ENCODE data around the gene KIAA1328.

KIAA1328 gene

GRCh38 chr18:37179384-37179783 is 350.5 kb downstream of the KIAA1328 start:
- Histone ChIP-seq H3K36me3 (ENCODE audit: insufficient read depth, low read length) (no peaks in the 10 kb centered on the region), H3K9me3 (ENCODE audit: control insufficient read depth, insufficient read depth, low read length) (no peaks in the 10 kb centered on the region), H3K4me1 (ENCODE audit: insufficient read depth, low read length) (peaks cover 23% of the 10 kb centered on the region), H3K9ac (ENCODE audit: low read depth, low read length) (no peak overlapping the region)

GRCh38 chr18:37180086-37180485 is 351.2 kb downstream of the KIAA1328 start:
- H3K9me3 ChIP-seq (ENCODE audit: control insufficient read depth, insufficient read depth, low read length) = no peaks in the 10 kb centered on the region
- H3K9ac ChIP-seq (ENCODE audit: low read depth, low read length) = no peak overlapping the region
- no peaks in the 10 kb centered on the region for H3K36me3 ChIP-seq (ENCODE audit: insufficient read depth, low read length)
- H3K4me1 ChIP-seq (ENCODE audit: insufficient read depth, low read length) = peaks cover 23% of the 10 kb centered on the region

- Histone ChIP-seq H3K9ac (ENCODE audit: low read depth, low read length) (no peak overlapping the region), H3K4me1 (ENCODE audit: insufficient read depth, low read length) (no peaks in the 10 kb centered on the region), H3K36me3 (ENCODE audit: insufficient read depth, low read length) (no peaks in the 10 kb centered on the region), H3K9me3 (ENCODE audit: control insufficient read depth, insufficient read depth, low read length) (no peaks in the 10 kb centered on the region)
These were observed 353.6 kb downstream of the KIAA1328 start for GRCh38 chr18:37182340-37183135.

GRCh38 chr18:37184209-37184868 is 355.4 kb downstream of the KIAA1328 start:
- no peaks in the 10 kb centered on the region for H3K36me3 ChIP-seq (ENCODE audit: insufficient read depth, low read length)
- H3K9ac ChIP-seq (ENCODE audit: low read depth, low read length) = no peak overlapping the region
- no peaks in the 10 kb centered on the region for H3K4me1 ChIP-seq (ENCODE audit: insufficient read depth, low read length)
- H3K9me3 ChIP-seq (ENCODE audit: control insufficient read depth, insufficient read depth, low read length) = no peaks in the 10 kb centered on the region

GRCh38 chr18:37188016-37188791 is 359.3 kb downstream of the KIAA1328 start:
- H3K9me3 ChIP-seq (ENCODE audit: control insufficient read depth, insufficient read depth, low read length) = no peaks in the 10 kb centered on the region
- H3K36me3 ChIP-seq (ENCODE audit: insufficient read depth, low read length) = no peaks in the 10 kb centered on the region
- no peaks in the 10 kb centered on the region for H3K4me1 ChIP-seq (ENCODE audit: insufficient read depth, low read length)
- H3K9ac ChIP-seq (ENCODE audit: low read depth, low read length) = no peak overlapping the region

GRCh38 chr18:37199741-37200140 is 370.8 kb downstream of the KIAA1328 start:
- no peaks in the 10 kb centered on the region for H3K36me3 ChIP-seq (ENCODE audit: insufficient read depth, low read length)
- H3K4me1 ChIP-seq (ENCODE audit: insufficient read depth, low read length) = no peaks in the 10 kb centered on the region
- H3K9ac ChIP-seq (ENCODE audit: low read depth, low read length) = no peak overlapping the region
- H3K9me3 ChIP-seq (ENCODE audit: control insufficient read depth, insufficient read depth, low read length) = no peaks in the 10 kb centered on the region; the same call in 1 of the 2 replicates

GRCh38 chr18:37207343-37207742 is 378.4 kb downstream of the KIAA1328 start:
- no peaks in the 10 kb centered on the region for H3K4me1 ChIP-seq (ENCODE audit: insufficient read depth, low read length)
- H3K9me3 ChIP-seq (ENCODE audit: control insufficient read depth, insufficient read depth, low read length) = no peaks in the 10 kb centered on the region; the same call in 1 of the 2 replicates
- H3K9ac ChIP-seq (ENCODE audit: low read depth, low read length) = no peak overlapping the region
- H3K36me3 ChIP-seq (ENCODE audit: insufficient read depth, low read length) = no peaks in the 10 kb centered on the region

- no peaks in the 10 kb centered on the region for H3K36me3 ChIP-seq (ENCODE audit: insufficient read depth, low read length)
- H3K4me1 ChIP-seq (ENCODE audit: insufficient read depth, low read length) = no peaks in the 10 kb centered on the region
- no peaks in the 10 kb centered on the region for H3K9me3 ChIP-seq (ENCODE audit: control insufficient read depth, insufficient read depth, low read length)
- no peak overlapping the region for H3K9ac ChIP-seq (ENCODE audit: low read depth, low read length)
These were observed 381.9 kb downstream of the KIAA1328 start for GRCh38 chr18:37210781-37211180.

GRCh38 chr18:37218022-37218590 is 389.2 kb downstream of the KIAA1328 start:
- Histone ChIP-seq H3K36me3 (ENCODE audit: insufficient read depth, low read length) (no peaks in the 10 kb centered on the region), H3K4me1 (ENCODE audit: insufficient read depth, low read length) (no peaks in the 10 kb centered on the region), H3K9ac (ENCODE audit: low read depth, low read length) (no peak overlapping the region), H3K9me3 (ENCODE audit: control insufficient read depth, insufficient read depth, low read length) (no peaks in the 10 kb centered on the region)

GRCh38 chr18:37219257-37219656 is 390.3 kb downstream of the KIAA1328 start:
- H3K4me1 ChIP-seq (ENCODE audit: insufficient read depth, low read length) = no peaks in the 10 kb centered on the region
- H3K9me3 ChIP-seq (ENCODE audit: control insufficient read depth, insufficient read depth, low read length) = no peaks in the 10 kb centered on the region
- H3K9ac ChIP-seq (ENCODE audit: low read depth, low read length) = no peak overlapping the region
- H3K36me3 ChIP-seq (ENCODE audit: insufficient read depth, low read length) = no peaks in the 10 kb centered on the region

GRCh38 chr18:37222354-37222998 is 393.5 kb downstream of the KIAA1328 start:
- H3K9ac ChIP-seq (ENCODE audit: low read depth, low read length) = no peak overlapping the region
- H3K36me3 ChIP-seq (ENCODE audit: insufficient read depth, low read length) = no peaks in the 10 kb centered on the region
- no peaks in the 10 kb centered on the region for H3K4me1 ChIP-seq (ENCODE audit: insufficient read depth, low read length)
- H3K9me3 ChIP-seq (ENCODE audit: control insufficient read depth, insufficient read depth, low read length) = no peaks in the 10 kb centered on the region

GRCh38 chr18:37222999-37223378 is 394.1 kb downstream of the KIAA1328 start:
- H3K36me3 ChIP-seq (ENCODE audit: insufficient read depth, low read length) = no peaks in the 10 kb centered on the region
- no peaks in the 10 kb centered on the region for H3K4me1 ChIP-seq (ENCODE audit: insufficient read depth, low read length)
- H3K9ac ChIP-seq (ENCODE audit: low read depth, low read length) = no peak overlapping the region
- no peaks in the 10 kb centered on the region for H3K9me3 ChIP-seq (ENCODE audit: control insufficient read depth, insufficient read depth, low read length)

GRCh38 chr18:37225279-37225678 is 396.4 kb downstream of the KIAA1328 start:
- no peaks in the 10 kb centered on the region for H3K4me1 ChIP-seq (ENCODE audit: insufficient read depth, low read length)
- no peaks in the 10 kb centered on the region for H3K36me3 ChIP-seq (ENCODE audit: insufficient read depth, low read length)
- no peaks in the 10 kb centered on the region for H3K9me3 ChIP-seq (ENCODE audit: control insufficient read depth, insufficient read depth, low read length)
- H3K9ac ChIP-seq (ENCODE audit: low read depth, low read length) = no peak overlapping the region

- H3K9ac ChIP-seq (ENCODE audit: low read depth, low read length) = no peak overlapping the region
These were observed 401.8 kb downstream of the KIAA1328 start for GRCh38 chr18:37230768-37231167.

More at GRCh38 chr18:37230768-37231167, 401.8 kb downstream of the KIAA1328 start:
- no peaks in the 10 kb centered on the region for H3K4me1 ChIP-seq (ENCODE audit: insufficient read depth, low read length)
- H3K9me3 ChIP-seq (ENCODE audit: control insufficient read depth, insufficient read depth, low read length) = no peaks in the 10 kb centered on the region
- H3K36me3 ChIP-seq (ENCODE audit: insufficient read depth, low read length) = no peaks in the 10 kb centered on the region
